Stimulated activated effector memory CD8-positive, alpha-beta T cell treated with anti-CD3 and anti-CD28 coated beads, Interleukin-12 subunit alpha, Interleukin-12 subunit beta, amount 100 ng/mL, for 72 hours (primary cell): ENCODE data around the gene SELP.
"Not testable (repeated sequence)": the region's sequence is repeated elsewhere in the genome, so short reads cannot be mapped to it uniquely, and the experiment has no call there.

Experiments
- ATAC-seq: fragments of 150-1000 bp; cut with Tn5 transposase; 2 replicates; pipeline ENCODE4 v1.10.0; 2021
- DNase-seq, 2 donors: peaks; one replicate each; pipeline ENCODE4 v3.0.0; 2021 to 2022; ENCODE audit warnings: low spot score in 2 of 2
- H3K27ac Mint-ChIP-seq: one replicate; pipeline ENCODE4 v1.8.0; 2022; ENCODE audit warnings: mild to moderate bottlenecking, mixed read lengths
- H3K36me3 Mint-ChIP-seq: one replicate; pipeline ENCODE4 v1.8.0; 2022; ENCODE audit warnings: mild to moderate bottlenecking, mixed read lengths
- H3K4me1 Mint-ChIP-seq: one replicate; pipeline ENCODE4 v1.8.0; 2022; ENCODE audit warnings: mixed read lengths
- H3K4me3 Mint-ChIP-seq: one replicate; pipeline ENCODE4 v1.8.0; 2022; ENCODE audit warnings: mild to moderate bottlenecking, mixed read lengths
- H3K9me3 Mint-ChIP-seq: one replicate; pipeline ENCODE4 v1.8.0; 2022; ENCODE audit warnings: mixed read lengths

Gene SELP

DNA sequence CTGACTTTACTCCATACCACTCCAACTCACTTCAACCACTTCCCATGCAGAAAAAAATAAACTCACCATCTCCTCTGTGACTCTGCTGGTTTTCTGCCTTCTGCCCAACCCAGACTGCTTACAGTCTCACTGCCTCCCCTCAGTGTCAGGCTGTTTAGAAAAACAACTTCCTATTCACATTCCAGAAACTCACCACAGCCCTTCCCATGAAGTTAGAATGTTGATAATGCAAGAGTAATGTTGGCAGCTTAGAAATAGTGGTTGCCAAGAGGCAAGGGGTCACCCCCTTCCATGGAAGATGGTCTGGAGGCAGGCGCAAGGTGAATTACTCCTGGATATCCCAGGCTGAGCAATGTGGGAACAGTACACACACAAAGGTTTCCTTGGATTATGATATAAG lies at the start of gene SELP:
Gene SELP (minus strand): TSS at position 119 of the 400 bp plus-strand sequence. CDS start 50 bp downstream, at position 69.
- DNase-seq (no peak), ATAC-seq (no peak)
- no peak within 1 kb of the TSS for H3K27ac Mint-ChIP-seq
- peaks cover 16% of the 10 kb centered on the region for H3K4me1 Mint-ChIP-seq
- H3K9me3 Mint-ChIP-seq, result peaks cover 14% of the 10 kb centered on the region
- H3K4me3 Mint-ChIP-seq, result no peak within 1 kb of the TSS
- H3K36me3 Mint-ChIP-seq, result no peaks in the 10 kb centered on the region

- Mint-ChIP-seq H3K36me3 (no peaks in the 10 kb centered on the region), H3K27ac (peak overlapping the region; percentile 82), H3K9me3 (no peaks in the 10 kb centered on the region), H3K4me1 (peaks cover 44% of the 10 kb centered on the region), H3K4me3 (no peak overlapping the region)
- DNase-seq (no peak), ATAC-seq (no peak)
Observed at GRCh38 chr1:169679692-169680091, 49.8 kb upstream of the SELP start.

DNA sequence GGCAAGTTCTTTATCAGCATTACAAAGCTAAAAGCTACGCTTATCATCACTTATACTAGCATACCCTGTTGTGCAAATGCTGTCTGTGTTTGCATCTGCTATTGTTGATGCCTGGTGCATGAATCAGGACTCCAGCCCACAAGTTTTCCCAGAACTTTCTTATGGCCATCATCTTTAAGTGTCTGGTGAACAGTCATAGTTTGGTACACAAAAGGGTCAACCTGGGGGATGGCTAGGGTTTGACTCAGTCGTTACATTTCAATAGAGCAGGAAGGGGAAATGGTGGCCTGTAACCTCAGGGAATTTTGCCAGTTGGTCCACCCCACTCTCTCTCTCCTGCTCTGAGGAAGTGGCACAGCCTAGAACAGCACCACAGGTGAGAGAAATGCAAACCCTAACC lies 46.1 kb upstream of the SELP start:
- H3K4me1 Mint-ChIP-seq, result peaks cover 31% of the 10 kb centered on the region
- no peaks in the 10 kb centered on the region for H3K36me3 Mint-ChIP-seq
- ATAC-seq, result no peak
- H3K4me3 Mint-ChIP-seq, result no peak overlapping the region
- H3K9me3 Mint-ChIP-seq, result no peaks in the 10 kb centered on the region
- H3K27ac Mint-ChIP-seq, result peak overlapping the region; percentile 5
- DNase-seq, result no peak

- Mint-ChIP-seq H3K9me3 (no peaks in the 10 kb centered on the region), H3K27ac (peak overlapping the region; percentile 48), H3K4me3 (no peak overlapping the region), H3K36me3 (no peaks in the 10 kb centered on the region), H3K4me1 (peaks cover 31% of the 10 kb centered on the region)
- ATAC-seq (no peak), DNase-seq (no peak)
Observed at GRCh38 chr1:169670836-169671235, 40.9 kb upstream of the SELP start.

- peaks cover 26% of the 10 kb centered on the region for H3K4me1 Mint-ChIP-seq
- H3K4me3 Mint-ChIP-seq, result not testable (repeated sequence)
- H3K27ac Mint-ChIP-seq, result peak overlapping the region; percentile 48
Observed at GRCh38 chr1:169670244-169670643, 40.3 kb upstream of the SELP start.

GRCh38 chr1:169667699-169668596 lies 38.0 kb upstream of the SELP start:
- not testable (repeated sequence) for H3K9me3 Mint-ChIP-seq, H3K36me3 Mint-ChIP-seq, DNase-seq, ATAC-seq
- peak overlapping the region; percentile 34 for H3K4me3 Mint-ChIP-seq
- H3K4me1 Mint-ChIP-seq, result peaks cover 30% of the 10 kb centered on the region
- H3K27ac Mint-ChIP-seq, result peak overlapping the region; percentile 85

More at GRCh38 chr1:169670244-169670643, 40.3 kb upstream of the SELP start:
- not testable (repeated sequence) for DNase-seq, ATAC-seq, H3K9me3 Mint-ChIP-seq, H3K36me3 Mint-ChIP-seq

DNA sequence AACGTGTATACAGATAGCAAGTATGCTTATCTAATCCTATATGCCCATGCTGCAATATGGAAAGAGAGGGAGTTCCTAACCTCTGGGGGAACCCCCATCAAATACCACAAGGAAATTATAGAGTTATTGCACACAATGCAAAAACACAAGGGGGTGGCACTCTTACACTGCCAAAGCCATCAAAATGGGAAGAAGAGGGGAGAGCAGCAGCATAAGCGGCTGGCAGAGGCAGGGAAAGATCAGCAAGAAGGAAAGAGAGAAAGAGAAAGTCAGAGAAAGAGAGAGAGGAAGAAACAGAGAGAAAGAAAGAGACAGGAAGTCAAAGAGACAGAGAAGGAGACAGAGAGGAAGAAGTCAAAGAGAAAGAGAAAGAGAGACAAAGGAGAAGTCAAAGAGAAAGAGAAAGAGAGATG lies 37.3 kb upstream of the SELP start:
- Mint-ChIP-seq H3K27ac (peak overlapping the region; percentile 85), H3K4me1 (peaks cover 32% of the 10 kb centered on the region), H3K4me3 (peak overlapping the region; percentile 34)
- not testable (repeated sequence) for H3K9me3 Mint-ChIP-seq, DNase-seq, H3K36me3 Mint-ChIP-seq
- ATAC-seq, result peak; percentile 37

DNA sequence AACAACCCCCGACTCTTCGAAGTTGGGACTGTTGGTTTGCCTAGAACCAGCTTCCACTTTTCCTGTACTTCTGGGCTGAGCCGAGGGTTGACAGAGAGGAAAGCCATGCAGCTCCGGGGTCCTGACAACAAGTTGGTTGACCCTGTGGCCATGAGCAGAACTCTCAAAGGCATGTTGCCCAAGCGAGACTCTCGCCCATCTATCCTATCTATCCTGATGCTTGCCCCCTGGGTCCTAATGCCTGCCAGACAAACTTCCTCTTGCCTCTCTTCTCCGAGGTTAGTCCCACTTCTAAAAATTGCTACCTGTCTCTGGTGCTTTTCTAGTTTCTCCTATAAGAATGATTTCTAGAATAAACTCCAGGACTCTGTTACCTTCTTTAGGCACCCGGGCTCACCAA lies 32.8 kb upstream of the SELP start:
- H3K9me3 Mint-ChIP-seq, ATAC-seq, H3K27ac Mint-ChIP-seq, H3K4me3 Mint-ChIP-seq, H3K36me3 Mint-ChIP-seq, DNase-seq: not testable (repeated sequence)
- H3K4me1 Mint-ChIP-seq, result peaks cover 55% of the 10 kb centered on the region

GRCh38 chr1:169661066-169661465 lies 31.1 kb upstream of the SELP start:
- DNase-seq, H3K4me3 Mint-ChIP-seq, H3K9me3 Mint-ChIP-seq, ATAC-seq, H3K36me3 Mint-ChIP-seq, H3K27ac Mint-ChIP-seq: not testable (repeated sequence)
- H3K4me1 Mint-ChIP-seq, result peaks cover 50% of the 10 kb centered on the region

GRCh38 chr1:169658777-169659176 lies 28.9 kb upstream of the SELP start:
- H3K4me1 Mint-ChIP-seq, result peaks cover 59% of the 10 kb centered on the region
- not testable (repeated sequence) for H3K36me3 Mint-ChIP-seq, DNase-seq, H3K4me3 Mint-ChIP-seq, ATAC-seq, H3K9me3 Mint-ChIP-seq
- peak overlapping the region; percentile 77 for H3K27ac Mint-ChIP-seq

- H3K4me1 Mint-ChIP-seq, result peaks cover 31% of the 10 kb centered on the region
- H3K36me3 Mint-ChIP-seq, result no peaks in the 10 kb centered on the region
- no peak overlapping the region for H3K4me3 Mint-ChIP-seq
- no peak overlapping the region for H3K27ac Mint-ChIP-seq
- no peaks in the 10 kb centered on the region for H3K9me3 Mint-ChIP-seq
- no peak for DNase-seq
- ATAC-seq, result no peak
Observed at GRCh38 chr1:169653873-169654272, 23.9 kb upstream of the SELP start.

GRCh38 chr1:169651035-169651434 lies 21.1 kb upstream of the SELP start:
- H3K27ac Mint-ChIP-seq, result no peak overlapping the region
- H3K4me1 Mint-ChIP-seq, result peaks cover 25% of the 10 kb centered on the region
- peaks cover 4% of the 10 kb centered on the region for H3K9me3 Mint-ChIP-seq

DNA sequence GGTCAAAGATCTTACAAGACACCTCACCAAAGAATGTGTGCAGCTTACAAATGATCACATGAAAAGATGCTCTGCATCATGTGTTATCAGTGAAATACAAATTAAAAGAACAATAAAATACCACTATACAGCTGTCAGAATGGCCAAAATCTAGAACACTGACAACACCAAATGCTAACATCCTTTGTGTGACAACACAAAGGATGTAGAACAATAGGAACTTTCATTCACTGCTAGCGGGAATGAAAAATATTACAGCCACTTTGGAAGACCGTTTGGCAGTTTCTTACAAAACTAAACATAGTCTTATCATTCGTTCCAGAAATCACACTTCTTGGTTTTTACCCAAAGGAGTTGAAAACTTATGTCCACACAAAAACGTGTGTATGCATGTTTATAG lies 20.6 kb upstream of the SELP start:
- Mint-ChIP-seq H3K4me1 (peaks cover 21% of the 10 kb centered on the region), H3K27ac (no peak overlapping the region), H3K36me3 (no peaks in the 10 kb centered on the region), H3K4me3 (no peak overlapping the region), H3K9me3 (peaks cover 4% of the 10 kb centered on the region)
- ATAC-seq, result no peak
- no peak for DNase-seq

More at GRCh38 chr1:169651035-169651434, 21.1 kb upstream of the SELP start:
- Mint-ChIP-seq H3K4me3 (no peak overlapping the region), H3K36me3 (no peaks in the 10 kb centered on the region)
- ATAC-seq (no peak), DNase-seq (no peak)

GRCh38 chr1:169648709-169649108 lies 18.8 kb upstream of the SELP start:
- Mint-ChIP-seq H3K36me3 (no peaks in the 10 kb centered on the region), H3K4me1 (peaks cover 16% of the 10 kb centered on the region)

GRCh38 chr1:169648187-169648586 lies 18.3 kb upstream of the SELP start:
- ATAC-seq (no peak), DNase-seq (no peak)
- H3K36me3 Mint-ChIP-seq, result no peaks in the 10 kb centered on the region
- no peak overlapping the region for H3K4me3 Mint-ChIP-seq
- H3K9me3 Mint-ChIP-seq, result peaks cover 4% of the 10 kb centered on the region
- no peak overlapping the region for H3K27ac Mint-ChIP-seq
- H3K4me1 Mint-ChIP-seq, result peaks cover 16% of the 10 kb centered on the region

More at GRCh38 chr1:169648709-169649108, 18.8 kb upstream of the SELP start:
- no peak overlapping the region for H3K4me3 Mint-ChIP-seq
- no peak for DNase-seq
- peaks cover 4% of the 10 kb centered on the region for H3K9me3 Mint-ChIP-seq
- no peak for ATAC-seq
- no peak overlapping the region for H3K27ac Mint-ChIP-seq

GRCh38 chr1:169647512-169647911 lies 17.6 kb upstream of the SELP start:
- Mint-ChIP-seq H3K27ac (no peak overlapping the region), H3K4me1 (peaks cover 16% of the 10 kb centered on the region), H3K9me3 (peaks cover 4% of the 10 kb centered on the region), H3K4me3 (no peak overlapping the region), H3K36me3 (no peaks in the 10 kb centered on the region)
- ATAC-seq, result no peak
- no peak for DNase-seq
